HG03460 (cell line): ENCODE data around the gene CMPK2.
A peak's percentile ranks its signal among the peaks of the same experiment; 100 is the strongest.
"Not testable (repeated sequence)": the region's sequence is repeated elsewhere in the genome, so short reads cannot be mapped to it uniquely, and the experiment has no call there.

Source experiments
- ATAC-seq: cut with Tn5 transposase; IDR thresholded peaks from one replicate; pipeline ENCODE4 v1.9.1; 2021; ENCODE audit not compliant: unreplicated experiment

CMPK2 gene

GRCh38 chr2:6865346-6866274 is at the start of gene CMPK2:
CMPK2 (minus strand) TSS chr2:6865907; CDS start chr2:6865696, 211 bp downstream.
- peak; percentile 67 for ATAC-seq

GRCh38 chr2:6915399-6915798 is 49.7 kb upstream of the CMPK2 start:
- no peak for ATAC-seq

- ATAC-seq = no peak
These were observed 49.1 kb upstream of the CMPK2 start for GRCh38 chr2:6914828-6915227.

- ATAC-seq = no peak
These were observed 47.9 kb upstream of the CMPK2 start for GRCh38 chr2:6913415-6914157.

GRCh38 chr2:6911721-6912120 is 46.0 kb upstream of the CMPK2 start:
- no peak for ATAC-seq

- peak; percentile 98 for ATAC-seq
These were observed 44.0 kb upstream of the CMPK2 start for GRCh38 chr2:6909431-6910385.

- no peak for ATAC-seq
These were observed 42.6 kb upstream of the CMPK2 start for GRCh38 chr2:6908291-6908690.

GRCh38 chr2:6906165-6906741 is 40.5 kb upstream of the CMPK2 start:
- ATAC-seq = no peak

GRCh38 chr2:6905668-6906067 is 40.0 kb upstream of the CMPK2 start:
- ATAC-seq = no peak

- ATAC-seq = not testable (repeated sequence)
These were observed 36.9 kb upstream of the CMPK2 start for GRCh38 chr2:6902581-6902980.

- no peak for ATAC-seq
These were observed 31.4 kb upstream of the CMPK2 start for GRCh38 chr2:6896930-6897759.

GRCh38 chr2:6893876-6894482 is 28.3 kb upstream of the CMPK2 start:
- ATAC-seq = no peak

GRCh38 chr2:6888724-6889123 is 23.0 kb upstream of the CMPK2 start:
- ATAC-seq = no peak

GRCh38 chr2:6887751-6888192 is 22.1 kb upstream of the CMPK2 start:
- ATAC-seq = no peak

- ATAC-seq = no peak
These were observed 20.3 kb upstream of the CMPK2 start for GRCh38 chr2:6885968-6886367.

GRCh38 chr2:6885551-6885950 is 19.8 kb upstream of the CMPK2 start:
- ATAC-seq = no peak

GRCh38 chr2:6883448-6884122 is 17.9 kb upstream of the CMPK2 start:
- ATAC-seq = no peak

GRCh38 chr2:6881516-6881915 is 15.8 kb upstream of the CMPK2 start:
- ATAC-seq = no peak

- ATAC-seq = no peak
These were observed 15.3 kb upstream of the CMPK2 start for GRCh38 chr2:6881046-6881445.
